GM18526 (cell line): ENCODE measurements around the gene GALNT9.

Experiments
- POLR2A ChIP-seq: IDR thresholded peaks from 3 replicates; pipeline ENCODE4 v1.6.1; 2011; ENCODE audit not compliant: insufficient read length; ENCODE audit errors: extremely low read depth

The GALNT9 gene

GRCh38 chr12:132244724-132245295 is 84.6 kb downstream of the GALNT9 start:
- no peak for TF ChIP-seq POLR2A

- no peak for TF ChIP-seq POLR2A
Measured at GRCh38 chr12:132243596-132244310, 85.6 kb downstream of the GALNT9 start.

DNA sequence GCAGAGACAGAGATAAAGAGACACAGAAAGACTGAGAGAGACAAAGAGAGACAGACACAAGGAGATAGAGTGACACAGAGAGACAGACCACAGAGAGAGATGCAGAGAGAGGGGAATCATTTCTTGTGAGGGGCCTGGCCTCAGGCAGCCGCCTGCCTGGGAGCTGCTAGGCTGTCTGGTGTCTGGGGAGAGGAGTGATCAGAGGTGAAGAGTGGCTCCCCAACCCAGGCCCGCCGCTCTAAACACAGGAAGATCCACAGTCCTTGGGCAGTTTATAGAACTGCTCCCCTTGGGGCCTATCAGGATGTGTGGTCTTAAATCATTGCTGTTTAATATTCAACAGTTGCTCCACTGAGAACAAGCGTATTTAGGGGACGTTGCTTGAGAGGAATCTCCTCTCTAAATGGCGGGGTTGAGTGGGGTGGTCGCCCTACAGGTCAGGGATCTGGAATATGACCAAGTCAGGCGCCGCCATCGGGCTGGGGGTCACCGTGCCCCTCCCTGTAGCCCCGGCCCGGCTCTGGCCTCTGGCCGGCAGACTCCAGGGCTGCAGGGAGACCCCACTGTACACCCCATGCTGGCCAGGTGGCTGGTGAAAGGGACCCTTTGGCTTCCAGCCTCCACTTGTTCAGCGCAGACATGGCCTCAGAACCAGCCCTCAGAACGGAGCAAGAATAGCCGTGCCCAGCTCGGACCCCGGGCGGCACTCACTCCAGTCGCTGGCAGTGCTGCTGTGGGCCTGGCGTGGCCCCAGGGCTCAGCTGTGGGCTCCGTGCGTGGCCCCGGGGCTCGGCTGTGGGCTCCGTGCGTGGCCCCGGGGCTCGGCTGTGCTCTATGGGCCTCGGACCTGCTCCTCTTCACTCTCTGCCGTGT is 89.4 kb downstream of the GALNT9 start:
- TF ChIP-seq POLR2A = no peak

DNA sequence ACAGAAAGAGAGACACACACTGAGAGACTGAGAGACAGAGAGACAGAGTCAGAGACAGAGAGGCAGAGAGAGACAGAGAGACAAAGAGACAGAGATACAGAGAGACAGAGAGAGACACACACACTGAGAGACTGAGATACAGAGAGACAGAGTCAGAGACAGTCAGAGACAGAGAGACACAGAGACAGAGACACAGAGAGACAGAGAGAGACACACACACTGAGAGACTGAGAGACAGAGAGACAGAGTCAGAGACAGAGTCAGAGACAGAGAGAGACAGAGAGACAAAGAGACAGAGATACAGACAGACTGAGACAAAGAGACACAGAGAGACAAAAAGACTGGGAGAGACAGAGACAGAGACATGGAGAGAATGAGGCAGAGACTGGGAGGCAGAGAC is 90.0 kb downstream of the GALNT9 start:
- no peak for TF ChIP-seq POLR2A

- TF ChIP-seq POLR2A = no peak
Measured at GRCh38 chr12:132238884-132239283, 90.5 kb downstream of the GALNT9 start.

GRCh38 chr12:132238488-132238854 is 90.9 kb downstream of the GALNT9 start:
- TF ChIP-seq POLR2A = no peak

DNA sequence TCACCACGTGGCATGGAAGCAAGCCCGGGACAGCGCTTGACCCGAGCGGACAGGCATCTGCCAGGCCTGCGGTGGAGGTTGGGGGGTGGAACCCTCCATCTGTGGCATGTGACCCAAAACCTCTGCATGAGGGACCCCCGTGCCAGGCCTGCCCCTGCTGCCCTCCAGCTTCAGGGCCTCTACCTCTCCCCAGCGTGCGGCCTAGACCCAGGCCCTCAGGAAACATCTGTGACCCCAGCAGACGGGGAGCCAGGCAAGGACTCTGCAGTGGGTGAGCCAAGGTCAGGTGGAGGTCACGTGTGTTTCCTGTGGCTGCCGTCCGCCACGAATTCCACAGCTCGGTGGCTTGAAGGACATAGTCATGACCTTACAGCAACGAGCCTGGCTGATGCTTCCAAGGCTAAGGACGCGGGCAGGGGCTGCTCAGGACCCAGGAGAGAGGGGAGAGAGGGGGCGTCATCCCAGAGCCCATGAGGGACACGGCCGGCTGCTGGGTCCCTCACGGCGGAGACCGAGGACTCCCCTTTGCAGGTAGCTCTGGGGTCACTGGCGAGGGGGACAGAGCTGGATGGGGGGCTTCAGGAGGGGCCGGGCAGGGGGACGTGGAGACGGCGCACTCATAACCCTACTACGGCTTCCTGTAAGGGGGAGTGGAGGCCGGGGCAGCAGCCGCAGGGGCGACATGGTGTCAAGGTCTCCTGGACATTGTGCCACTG is 91.5 kb downstream of the GALNT9 start:
- no peak for TF ChIP-seq POLR2A

- no peak for TF ChIP-seq POLR2A
Measured at GRCh38 chr12:132236930-132237771, 92.2 kb downstream of the GALNT9 start.

- no peak for TF ChIP-seq POLR2A
Measured at GRCh38 chr12:132236129-132236929, 93.1 kb downstream of the GALNT9 start.

- no peak for TF ChIP-seq POLR2A
Measured at GRCh38 chr12:132235116-132235820, 94.1 kb downstream of the GALNT9 start.

DNA sequence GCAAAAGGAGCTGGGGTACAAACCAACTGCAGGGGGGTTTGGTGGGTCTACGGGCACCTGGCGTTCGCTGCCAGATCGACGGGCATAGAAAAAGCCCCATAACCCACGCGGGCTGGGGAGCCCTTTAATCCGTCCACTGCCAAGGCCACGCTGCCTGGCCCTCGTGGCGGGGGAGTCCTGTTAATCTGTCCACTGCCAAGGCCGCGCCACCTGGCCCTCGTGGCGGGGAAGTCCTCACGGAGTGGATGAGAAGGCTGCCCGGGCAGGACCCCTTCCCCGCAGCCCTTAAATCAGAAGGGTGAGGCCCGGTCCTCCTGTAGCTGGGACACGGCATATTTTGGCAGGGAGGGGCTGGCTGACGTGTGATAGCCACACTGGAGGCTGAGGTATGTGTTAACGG is 99.0 kb downstream of the GALNT9 start:
- no peak for TF ChIP-seq POLR2A

DNA sequence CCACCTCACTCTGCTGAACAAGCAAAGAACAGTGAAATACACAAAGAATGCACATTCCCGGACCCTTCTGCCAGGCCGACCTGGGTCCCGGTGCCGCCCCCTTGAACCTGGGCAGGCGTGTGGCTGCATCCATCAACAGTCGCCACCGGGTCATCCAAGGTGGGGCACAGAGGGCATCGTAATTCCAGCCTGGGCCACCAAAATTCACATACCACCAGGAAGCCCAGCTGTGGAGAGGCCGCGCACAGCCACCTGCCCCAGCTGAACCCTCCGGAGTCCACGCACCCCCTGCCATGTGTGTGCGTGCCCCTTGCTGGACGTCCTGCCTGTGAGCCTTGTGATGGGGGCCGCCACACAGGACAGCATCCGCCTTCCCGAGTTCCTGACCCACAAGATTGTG is 99.5 kb downstream of the GALNT9 start:
- TF ChIP-seq POLR2A = no peak

DNA sequence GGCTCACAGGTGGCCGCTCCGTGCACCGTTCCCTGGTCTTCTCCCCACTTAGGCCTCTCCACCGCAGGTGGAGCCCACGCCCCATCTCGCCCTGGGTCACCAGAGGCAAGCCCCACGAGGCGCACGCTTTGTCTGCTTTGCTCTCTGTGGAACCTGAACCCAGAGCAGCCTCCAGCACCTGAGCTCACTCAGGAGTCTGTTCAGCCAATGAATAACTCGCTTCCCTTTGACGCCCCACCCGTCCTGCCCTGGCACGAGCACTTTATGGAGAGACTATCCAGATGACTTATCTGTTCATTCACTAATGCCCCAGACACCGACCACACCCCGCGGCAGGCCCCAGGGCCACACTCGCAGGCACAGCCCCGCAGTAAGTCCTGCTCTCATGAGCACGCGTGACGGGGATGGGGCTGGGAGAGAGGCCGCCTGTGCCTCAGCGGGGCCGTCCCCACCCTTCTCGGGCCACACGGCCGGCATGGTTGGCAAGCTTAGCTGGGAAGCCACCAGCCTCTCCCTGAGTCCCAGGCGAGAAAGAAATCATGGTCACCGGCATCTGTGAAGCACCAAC is 100.1 kb downstream of the GALNT9 start:
- TF ChIP-seq POLR2A = no peak
